HFFc6 (cell line): ENCODE results near the gene EVI5L. TPM values are rescaled to one million over a fixed set of nuclear protein-coding genes. Genes with fewer than 3 reads are reported as not detected.

ENCODE experiments used
- DNase-seq: peaks from one replicate; pipeline ENCODE4 v3.0.0-alpha.2; 2018
- H3K27ac Mint-ChIP-seq: 2 replicates; pipeline ENCODE4 v1.8.0; 2020; ENCODE audit warnings: mild to moderate bottlenecking, mixed read lengths
- H3K27me3 Mint-ChIP-seq: 2 replicates; pipeline ENCODE4 v1.8.0; 2021; ENCODE audit warnings: mild to moderate bottlenecking, moderate library complexity, mixed read lengths; ENCODE audit not compliant: insufficient read depth
- H3K36me3 Mint-ChIP-seq: 2 replicates; pipeline ENCODE4 v1.8.0; 2021; ENCODE audit warnings: low read depth, mixed read lengths
- H3K4me1 Mint-ChIP-seq: 2 replicates; pipeline ENCODE4 v1.8.0; 2020; ENCODE audit warnings: low read depth, mixed read lengths
- H3K4me3 Mint-ChIP-seq: 2 replicates; pipeline ENCODE4 v1.8.0; 2020; ENCODE audit warnings: mild to moderate bottlenecking, moderate library complexity, mixed read lengths
- H3K9me3 Mint-ChIP-seq: 2 replicates; pipeline ENCODE4 v1.8.0; 2020; ENCODE audit warnings: mild to moderate bottlenecking, mixed read lengths
- total RNA-seq, 6 experiments: library from RNA; stranded (reverse); fragmentation: NEBNext Ultra II Directional; extraction: Animal tissue kit (Norgen Biotek cat#: 25700); gene quantifications; 2 replicates in 1 of 6; 3 replicates in 5 of 6; pipeline ENCODE4 v1.2.3, GENCODE V29; 2021
- TF ChIP-seq, protein P1 (sequence below): fragments of 200-600 bp; sonication (generic); IDR thresholded peaks from 2 replicates; pipeline ENCODE4 v1.5.0; 2021; ENCODE audit warnings: antibody characterized with exemption, mild to moderate bottlenecking

EVI5L gene
- total RNA-seq, 6 experiments from 2014 or later: 26.4 to 33.0 (median 27.7) TPM

- peaks cover 9% of the 10 kb centered on the region for H3K27me3 Mint-ChIP-seq
- H3K27ac Mint-ChIP-seq: no peak overlapping the region
- no peak overlapping the region for H3K4me3 Mint-ChIP-seq
- peaks cover 11% of the 10 kb centered on the region for H3K4me1 Mint-ChIP-seq
- TF ChIP-seq, protein P1, sequence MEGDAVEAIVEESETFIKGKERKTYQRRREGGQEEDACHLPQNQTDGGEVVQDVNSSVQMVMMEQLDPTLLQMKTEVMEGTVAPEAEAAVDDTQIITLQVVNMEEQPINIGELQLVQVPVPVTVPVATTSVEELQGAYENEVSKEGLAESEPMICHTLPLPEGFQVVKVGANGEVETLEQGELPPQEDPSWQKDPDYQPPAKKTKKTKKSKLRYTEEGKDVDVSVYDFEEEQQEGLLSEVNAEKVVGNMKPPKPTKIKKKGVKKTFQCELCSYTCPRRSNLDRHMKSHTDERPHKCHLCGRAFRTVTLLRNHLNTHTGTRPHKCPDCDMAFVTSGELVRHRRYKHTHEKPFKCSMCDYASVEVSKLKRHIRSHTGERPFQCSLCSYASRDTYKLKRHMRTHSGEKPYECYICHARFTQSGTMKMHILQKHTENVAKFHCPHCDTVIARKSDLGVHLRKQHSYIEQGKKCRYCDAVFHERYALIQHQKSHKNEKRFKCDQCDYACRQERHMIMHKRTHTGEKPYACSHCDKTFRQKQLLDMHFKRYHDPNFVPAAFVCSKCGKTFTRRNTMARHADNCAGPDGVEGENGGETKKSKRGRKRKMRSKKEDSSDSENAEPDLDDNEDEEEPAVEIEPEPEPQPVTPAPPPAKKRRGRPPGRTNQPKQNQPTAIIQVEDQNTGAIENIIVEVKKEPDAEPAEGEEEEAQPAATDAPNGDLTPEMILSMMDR: no peak
- no peak for DNase-seq
- H3K9me3 Mint-ChIP-seq: no peaks in the 10 kb centered on the region
- peaks cover 5% of the 10 kb centered on the region; the same call in 1 of the 2 replicates for H3K36me3 Mint-ChIP-seq
Measured at GRCh38 chr19:7912144-7912696, 82.2 kb downstream of the EVI5L start.

DNA sequence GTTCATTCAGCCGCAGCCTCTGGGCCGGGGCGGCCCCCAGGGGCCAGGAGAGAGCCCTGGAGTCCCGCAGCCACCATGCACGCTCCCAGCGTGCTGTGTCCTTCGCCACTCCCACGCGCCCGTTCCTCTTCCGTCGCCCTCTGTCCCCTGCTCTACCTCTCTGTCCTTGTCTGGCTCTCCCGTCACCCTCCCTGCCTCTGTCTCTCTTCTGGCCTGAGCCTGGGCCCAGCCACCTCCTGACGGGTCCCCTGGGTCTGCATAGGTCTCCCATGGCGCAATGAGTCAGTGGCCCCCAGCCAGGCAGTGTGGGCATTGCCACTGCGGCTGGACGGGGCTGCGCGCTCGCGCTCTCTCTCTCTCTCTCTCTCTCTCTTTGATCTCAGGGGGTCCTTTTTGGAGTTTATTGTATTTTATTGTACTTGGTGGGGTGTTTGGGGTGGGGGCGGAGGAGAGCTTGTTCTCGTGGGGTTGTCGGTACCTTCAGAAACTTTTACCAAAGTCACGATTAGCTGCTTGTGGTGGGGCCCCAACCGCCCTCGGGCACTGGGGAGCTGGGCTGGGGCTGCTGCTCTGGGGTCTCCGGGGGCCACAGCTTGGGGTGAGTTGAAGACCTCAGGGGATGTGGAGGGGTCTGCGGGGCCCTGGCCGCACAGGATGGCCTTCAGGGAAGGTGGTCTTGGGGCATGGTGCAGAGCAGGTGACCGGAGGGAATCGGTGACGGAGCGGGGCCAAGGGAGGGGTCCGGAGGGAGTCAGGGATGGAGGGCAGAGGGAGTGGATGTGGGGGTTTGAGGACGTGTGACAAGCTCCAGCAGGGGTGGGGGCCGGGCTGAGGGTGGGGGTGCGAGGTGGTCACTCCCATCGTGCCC is 82.9 kb downstream of the EVI5L start:
- H3K27ac Mint-ChIP-seq: no peak overlapping the region
- peaks cover 9% of the 10 kb centered on the region for H3K27me3 Mint-ChIP-seq
- peaks cover 5% of the 10 kb centered on the region; the same call in 1 of the 2 replicates for H3K36me3 Mint-ChIP-seq
- H3K4me3 Mint-ChIP-seq: no peak overlapping the region
- TF ChIP-seq, protein P1: no peak
- peaks cover 11% of the 10 kb centered on the region for H3K4me1 Mint-ChIP-seq
- no peaks in the 10 kb centered on the region for H3K9me3 Mint-ChIP-seq
- DNase-seq: no peak

DNA sequence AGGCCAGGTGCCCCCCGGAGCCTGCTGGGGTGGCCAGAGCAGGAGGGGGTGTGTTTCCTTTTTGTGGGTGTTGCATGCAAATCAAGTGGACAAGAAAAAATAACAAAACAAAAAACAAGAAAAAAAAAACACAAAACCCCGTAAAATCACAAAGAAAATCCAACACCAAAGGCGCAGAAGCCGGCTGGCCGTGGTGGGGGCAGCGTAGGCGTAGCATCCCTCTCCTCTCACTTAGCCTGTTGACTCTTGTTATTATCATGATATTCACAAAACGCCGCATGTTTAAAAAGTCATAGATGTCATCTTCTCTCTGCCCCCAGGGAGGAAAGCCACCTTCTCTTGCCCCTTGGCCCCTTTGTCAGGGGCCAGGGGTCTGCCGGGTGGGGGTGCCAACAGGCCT is 83.6 kb downstream of the EVI5L start:
- Mint-ChIP-seq H3K27ac (no peak overlapping the region), H3K36me3 (peaks cover 5% of the 10 kb centered on the region; the same call in 1 of the 2 replicates), H3K4me1 (peaks cover 11% of the 10 kb centered on the region), H3K4me3 (no peak overlapping the region), H3K9me3 (no peaks in the 10 kb centered on the region), H3K27me3 (peaks cover 9% of the 10 kb centered on the region)
- DNase-seq: no peak
- TF ChIP-seq, protein P1: no peak

- Mint-ChIP-seq H3K27me3 (peaks cover 9% of the 10 kb centered on the region), H3K4me1 (peaks cover 11% of the 10 kb centered on the region), H3K27ac (no peak overlapping the region), H3K9me3 (no peaks in the 10 kb centered on the region), H3K4me3 (no peak overlapping the region), H3K36me3 (peaks cover 5% of the 10 kb centered on the region; the same call in 1 of the 2 replicates)
- TF ChIP-seq, protein P1: no peak
- DNase-seq: no peak
Measured at GRCh38 chr19:7914099-7914498, 84.1 kb downstream of the EVI5L start.

Other genes starting within 250 kb of the EVI5L start
- gene CAMSAP3, start 234.4 kb upstream of the EVI5L start, total RNA-seq: not detected
- gene XAB2, start 200.7 kb upstream of the EVI5L start, total RNA-seq: 10 to 100 TPM; 35.1 to 39.8 (median 36.3) TPM
- 100 to 1,000 TPM in 5 of 6 experiments, 10 to 100 TPM in 1; 82.1 to 138 (median 110) TPM for gene PET100, start 200.4 kb upstream of the EVI5L start, total RNA-seq
- gene PCP2, start 196.5 kb upstream of the EVI5L start, total RNA-seq: not detected
- 1 to 10 TPM; 1.8 to 6.7 (median 4.4) TPM for gene STXBP2, start 193.1 kb upstream of the EVI5L start, total RNA-seq
- gene RETN, start 161.2 kb upstream of the EVI5L start, total RNA-seq: not detected
- gene MCEMP1, start 153.1 kb upstream of the EVI5L start, total RNA-seq: not detected
- gene TRAPPC5, start 149.4 kb upstream of the EVI5L start, total RNA-seq: 100 to 1,000 TPM; 143 to 179 (median 159) TPM
- gene FCER2, start 128.1 kb upstream of the EVI5L start, total RNA-seq: not detected
- not detected for gene CLEC4G, start 98.1 kb upstream of the EVI5L start, total RNA-seq
- not detected for gene CD209, start 82.7 kb upstream of the EVI5L start, total RNA-seq
- not detected for gene CLEC4M, start 67.0 kb upstream of the EVI5L start, total RNA-seq
- gene PRR36, start 44.2 kb downstream of the EVI5L start, total RNA-seq: under 1 TPM in 4 of 6 experiments, not detected in 2; 0.05 to 0.18 (median 0.09) TPM
- 1 to 10 TPM; 4.9 to 7.3 (median 6.1) TPM for gene LRRC8E, start 58.3 kb downstream of the EVI5L start, total RNA-seq
- 10 to 100 TPM; 21.7 to 25.8 (median 22.8) TPM for gene MAP2K7, start 73.7 kb downstream of the EVI5L start, total RNA-seq
- 10 to 100 TPM in 2 of 6 experiments, 1 to 10 TPM in 4; 4.5 to 12.0 (median 7.7) TPM for gene TGFBR3L, start 84.6 kb downstream of the EVI5L start, total RNA-seq
- 10 to 100 TPM; 22.3 to 27.1 (median 25.2) TPM for gene SNAPC2, start 90.1 kb downstream of the EVI5L start, total RNA-seq
- gene CTXN1, start 95.9 kb downstream of the EVI5L start, total RNA-seq: 10 to 100 TPM in 2 of 6 experiments, 1 to 10 TPM in 4; 5.0 to 14.0 (median 5.4) TPM
- 10 to 100 TPM; 42.9 to 53.5 (median 46.1) TPM for gene TIMM44, start 113.4 kb downstream of the EVI5L start, total RNA-seq
- gene ELAVL1, start 175.4 kb downstream of the EVI5L start, total RNA-seq: 100 to 1,000 TPM; 105 to 127 (median 115) TPM
- gene CCL25, start 222.5 kb downstream of the EVI5L start, total RNA-seq: not detected